ENCODE results near the gene ACTR3. TPM values are rescaled to one million over a fixed set of nuclear protein-coding genes. Genes with fewer than 3 reads are reported as not detected.

The ACTR3 gene
- total RNA-seq, 1 experiment from 2014 or later = 340 TPM

DNA sequence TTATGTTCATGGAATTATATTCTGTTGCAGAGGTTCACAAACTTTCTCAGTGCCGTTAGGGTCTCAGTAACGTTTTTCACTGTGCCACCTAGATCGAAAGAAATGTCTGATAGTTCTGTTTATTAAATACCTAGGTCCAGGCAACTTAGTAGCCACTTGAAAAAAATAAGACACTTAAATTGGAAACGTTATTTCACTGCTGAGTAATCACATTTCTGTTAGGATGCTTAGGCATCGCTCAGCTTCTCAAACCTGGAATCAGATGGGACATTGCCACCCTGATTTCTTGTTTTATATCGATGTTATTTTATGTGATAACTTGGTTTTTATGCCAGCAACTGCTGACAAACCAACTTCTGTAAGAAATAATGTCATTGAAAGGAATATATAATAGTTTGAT is 36.0 kb downstream of the ACTR3 start:
- CTCF ChIA-PET = no interaction called here
- intact Hi-C loops (cut with micrococcal nuclease; ENCODE audit: unreplicated experiment) = no loop called here

DNA sequence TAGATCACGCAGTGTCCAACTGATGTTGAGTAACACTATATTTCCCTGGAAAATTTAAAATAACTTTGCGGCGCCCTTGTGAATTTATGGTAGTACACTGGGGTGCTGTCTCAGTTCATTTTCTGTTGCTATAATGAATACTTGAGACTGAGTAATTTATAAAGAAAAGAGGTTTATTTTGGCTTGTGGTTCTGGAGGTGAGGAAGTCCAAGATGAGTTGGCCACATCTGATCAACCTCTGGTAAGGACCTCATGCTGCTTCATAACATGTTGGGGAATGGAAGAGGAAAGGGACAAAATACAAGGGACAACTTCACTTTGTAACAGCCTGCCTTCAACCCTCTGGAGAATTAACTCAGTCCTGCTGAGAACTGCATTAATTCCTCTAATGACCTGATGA is 36.4 kb downstream of the ACTR3 start:
- H3K36me3 ChIP-seq (ENCODE audit: control insufficient read depth, insufficient read depth, low read length) = no peaks in the 10 kb centered on the region; the same call in 1 of the 2 replicates
- no peak for DNase-seq
- intact Hi-C loops (cut with micrococcal nuclease; ENCODE audit: unreplicated experiment) = no loop called here
- H3K27me3 Mint-ChIP-seq (ENCODE audit: insufficient read depth, unreplicated experiment) = no peaks in the 10 kb centered on the region
- H3K36me3 Mint-ChIP-seq (ENCODE audit: insufficient read depth, unreplicated experiment) = peaks cover 39% of the 10 kb centered on the region
- POLR2A ChIA-PET = no interaction called here
- H3K4me3 ChIP-seq (ENCODE audit: low read depth, low read length) = no peak overlapping the region
- H3K9me3 Mint-ChIP-seq (ENCODE audit: unreplicated experiment) = no peaks in the 10 kb centered on the region
- CTCF ChIA-PET = no interaction called here
- no TSS peak for BruUV-seq (replicated peaks)
- no peak overlapping the region for H3K27ac Mint-ChIP-seq (ENCODE audit: unreplicated experiment)
- TF ChIP-seq, protein P1, sequence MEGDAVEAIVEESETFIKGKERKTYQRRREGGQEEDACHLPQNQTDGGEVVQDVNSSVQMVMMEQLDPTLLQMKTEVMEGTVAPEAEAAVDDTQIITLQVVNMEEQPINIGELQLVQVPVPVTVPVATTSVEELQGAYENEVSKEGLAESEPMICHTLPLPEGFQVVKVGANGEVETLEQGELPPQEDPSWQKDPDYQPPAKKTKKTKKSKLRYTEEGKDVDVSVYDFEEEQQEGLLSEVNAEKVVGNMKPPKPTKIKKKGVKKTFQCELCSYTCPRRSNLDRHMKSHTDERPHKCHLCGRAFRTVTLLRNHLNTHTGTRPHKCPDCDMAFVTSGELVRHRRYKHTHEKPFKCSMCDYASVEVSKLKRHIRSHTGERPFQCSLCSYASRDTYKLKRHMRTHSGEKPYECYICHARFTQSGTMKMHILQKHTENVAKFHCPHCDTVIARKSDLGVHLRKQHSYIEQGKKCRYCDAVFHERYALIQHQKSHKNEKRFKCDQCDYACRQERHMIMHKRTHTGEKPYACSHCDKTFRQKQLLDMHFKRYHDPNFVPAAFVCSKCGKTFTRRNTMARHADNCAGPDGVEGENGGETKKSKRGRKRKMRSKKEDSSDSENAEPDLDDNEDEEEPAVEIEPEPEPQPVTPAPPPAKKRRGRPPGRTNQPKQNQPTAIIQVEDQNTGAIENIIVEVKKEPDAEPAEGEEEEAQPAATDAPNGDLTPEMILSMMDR (IDR thresholded peaks at IDR 0.05; ENCODE audit: insufficient read depth in 1 of 2, low read depth in 1 of 2, low read length in 1 of 2, severe bottlenecking in 1 of 2, unreplicated experiment in 1 of 2) = no peak
- no peaks in the 10 kb centered on the region for H3K9me3 ChIP-seq
- peaks cover under 1% of the 10 kb centered on the region for H3K4me1 Mint-ChIP-seq (ENCODE audit: low read depth, unreplicated experiment)
- H3K4me3 Mint-ChIP-seq (ENCODE audit: unreplicated experiment) = no peak overlapping the region
- H3K4me1 ChIP-seq = no peaks in the 10 kb centered on the region
- H3K27me3 ChIP-seq (replicated peaks; ENCODE audit: control insufficient read depth, insufficient read depth, low read length) = no peaks in the 10 kb centered on the region

More for the DNA sequence above, 36.0 kb downstream of the ACTR3 start:
- Mint-ChIP-seq H3K9me3 (ENCODE audit: unreplicated experiment) (no peaks in the 10 kb centered on the region), H3K4me3 (ENCODE audit: unreplicated experiment) (no peak overlapping the region), H3K36me3 (ENCODE audit: insufficient read depth, unreplicated experiment) (peaks cover 39% of the 10 kb centered on the region), H3K27me3 (ENCODE audit: insufficient read depth, unreplicated experiment) (no peaks in the 10 kb centered on the region), H3K4me1 (ENCODE audit: low read depth, unreplicated experiment) (no peaks in the 10 kb centered on the region), H3K27ac (ENCODE audit: unreplicated experiment) (no peak overlapping the region)
- TF ChIP-seq, protein P1 (IDR thresholded peaks at IDR 0.05; ENCODE audit: insufficient read depth in 1 of 2, low read depth in 1 of 2, low read length in 1 of 2, severe bottlenecking in 1 of 2, unreplicated experiment in 1 of 2) = no peak
- no TSS peak for BruUV-seq (replicated peaks)
- Histone ChIP-seq H3K27me3 (replicated peaks; ENCODE audit: control insufficient read depth, insufficient read depth, low read length) (no peaks in the 10 kb centered on the region), H3K4me1 (no peaks in the 10 kb centered on the region), H3K36me3 (ENCODE audit: control insufficient read depth, insufficient read depth, low read length) (no peaks in the 10 kb centered on the region; the same call in 1 of the 2 replicates), H3K4me3 (ENCODE audit: low read depth, low read length) (no peak overlapping the region), H3K9me3 (no peaks in the 10 kb centered on the region)
- no peak for DNase-seq
- POLR2A ChIA-PET = no interaction called here

DNA sequence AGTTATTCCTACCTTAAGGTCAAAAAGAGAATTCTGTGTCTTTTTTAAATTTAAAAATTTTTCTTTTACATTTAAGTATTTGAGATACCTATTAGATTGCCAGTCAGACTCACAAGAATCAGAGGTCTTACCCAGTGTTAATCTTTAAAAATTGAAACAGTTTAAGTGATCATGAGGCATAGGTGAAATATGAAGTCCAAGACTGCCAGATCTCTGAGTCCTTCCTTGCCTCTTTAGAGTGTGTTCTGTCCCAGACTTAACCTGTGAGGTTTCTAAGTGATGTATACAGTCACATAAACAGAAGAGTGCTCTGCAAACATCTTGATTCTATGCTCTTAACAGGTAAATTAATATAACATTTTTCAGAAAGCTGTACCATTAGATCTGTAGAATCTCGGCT is 40.6 kb downstream of the ACTR3 start:
- Histone ChIP-seq H3K27me3 (replicated peaks; ENCODE audit: control insufficient read depth, insufficient read depth, low read length) (no peaks in the 10 kb centered on the region), H3K4me1 (no peaks in the 10 kb centered on the region), H3K9me3 (no peaks in the 10 kb centered on the region), H3K36me3 (ENCODE audit: control insufficient read depth, insufficient read depth, low read length) (no peaks in the 10 kb centered on the region; the same call in 1 of the 2 replicates), H3K4me3 (ENCODE audit: low read depth, low read length) (no peak overlapping the region)
- CTCF ChIA-PET = no interaction called here
- intact Hi-C loops (cut with micrococcal nuclease; ENCODE audit: unreplicated experiment) = no loop called here
- POLR2A ChIA-PET = no interaction called here
- BruUV-seq (replicated peaks) = no TSS peak
- H3K9me3 Mint-ChIP-seq (ENCODE audit: unreplicated experiment) = no peaks in the 10 kb centered on the region
- H3K4me1 Mint-ChIP-seq (ENCODE audit: low read depth, unreplicated experiment) = peaks cover 5% of the 10 kb centered on the region
- TF ChIP-seq, protein P1 (IDR thresholded peaks at IDR 0.05; ENCODE audit: insufficient read depth in 1 of 2, low read depth in 1 of 2, low read length in 1 of 2, severe bottlenecking in 1 of 2, unreplicated experiment in 1 of 2) = no peak
- no peaks in the 10 kb centered on the region for H3K27me3 Mint-ChIP-seq (ENCODE audit: insufficient read depth, unreplicated experiment)
- DNase-seq = no peak
- no peak overlapping the region for H3K4me3 Mint-ChIP-seq (ENCODE audit: unreplicated experiment)
- no peak overlapping the region for H3K27ac Mint-ChIP-seq (ENCODE audit: unreplicated experiment)
- H3K36me3 Mint-ChIP-seq (ENCODE audit: insufficient read depth, unreplicated experiment) = peaks cover 72% of the 10 kb centered on the region

Measured in Caco-2 (cell line).